Ramos (cell line): ENCODE results near the gene GRIN2A.

ENCODE experiments used
- in situ Hi-C: fragments of 300-500 bp; cut with MboI; formaldehyde crosslinking; loops from one replicate; pipeline ENCODE4 v1.14.3; 2022; ENCODE audit warnings: low sequenced_read_pairs; ENCODE audit not compliant: unreplicated experiment

Gene GRIN2A

GRCh38 chr16:10040136-10041080, 141.8 kb downstream of the GRIN2A start:
- in situ Hi-C loops: no loop called here

GRCh38 chr16:10039220-10040096, 142.8 kb downstream of the GRIN2A start:
- in situ Hi-C loops: no loop called here

GRCh38 chr16:10037751-10038150, 144.5 kb downstream of the GRIN2A start:
- in situ Hi-C loops: no loop called here

- in situ Hi-C loops: no loop called here
These were observed 145.3 kb downstream of the GRIN2A start for GRCh38 chr16:10036956-10037355.

- in situ Hi-C loops: no loop called here
These were observed 148.7 kb downstream of the GRIN2A start for GRCh38 chr16:10033556-10033955.

GRCh38 chr16:10031955-10032354, 150.3 kb downstream of the GRIN2A start:
- in situ Hi-C loops: no loop called here

GRCh38 chr16:10031473-10031872, 150.8 kb downstream of the GRIN2A start:
- in situ Hi-C loops: no loop called here

- in situ Hi-C loops: no loop called here
These were observed 153.6 kb downstream of the GRIN2A start for GRCh38 chr16:10028644-10029043.

- in situ Hi-C loops: no loop called here
These were observed 154.7 kb downstream of the GRIN2A start for GRCh38 chr16:10027553-10027952.

GRCh38 chr16:10026593-10026992, 155.6 kb downstream of the GRIN2A start:
- in situ Hi-C loops: no loop called here

- in situ Hi-C loops: no loop called here
These were observed 160.1 kb downstream of the GRIN2A start for GRCh38 chr16:10022098-10022497.

GRCh38 chr16:10020866-10021265, 161.4 kb downstream of the GRIN2A start:
- in situ Hi-C loops: no loop called here

GRCh38 chr16:10016752-10017151, 165.5 kb downstream of the GRIN2A start:
- in situ Hi-C loops: no loop called here

- in situ Hi-C loops: no loop called here
These were observed 166.8 kb downstream of the GRIN2A start for GRCh38 chr16:10015397-10015796.

GRCh38 chr16:10013774-10014173, 168.5 kb downstream of the GRIN2A start:
- in situ Hi-C loops: no loop called here

- in situ Hi-C loops: no loop called here
These were observed 168.9 kb downstream of the GRIN2A start for GRCh38 chr16:10013364-10013763.

GRCh38 chr16:10009684-10010083, 172.5 kb downstream of the GRIN2A start:
- in situ Hi-C loops: no loop called here

- in situ Hi-C loops: no loop called here
These were observed 178.7 kb downstream of the GRIN2A start for GRCh38 chr16:10003486-10003885.

- in situ Hi-C loops: no loop called here
These were observed 180.9 kb downstream of the GRIN2A start for GRCh38 chr16:10001258-10001775.

- in situ Hi-C loops: no loop called here
These were observed 186.0 kb downstream of the GRIN2A start for GRCh38 chr16:9996221-9996620.

- in situ Hi-C loops: no loop called here
These were observed 189.8 kb downstream of the GRIN2A start for GRCh38 chr16:9992441-9992840.
